ENCODE data around the gene EID3. TPM values are rescaled to one million over a fixed set of nuclear protein-coding genes. Genes with fewer than 3 reads are reported as not detected.

The EID3 gene
- total RNA-seq, 1 experiment from 2014 or later = 3.0 TPM

DNA sequence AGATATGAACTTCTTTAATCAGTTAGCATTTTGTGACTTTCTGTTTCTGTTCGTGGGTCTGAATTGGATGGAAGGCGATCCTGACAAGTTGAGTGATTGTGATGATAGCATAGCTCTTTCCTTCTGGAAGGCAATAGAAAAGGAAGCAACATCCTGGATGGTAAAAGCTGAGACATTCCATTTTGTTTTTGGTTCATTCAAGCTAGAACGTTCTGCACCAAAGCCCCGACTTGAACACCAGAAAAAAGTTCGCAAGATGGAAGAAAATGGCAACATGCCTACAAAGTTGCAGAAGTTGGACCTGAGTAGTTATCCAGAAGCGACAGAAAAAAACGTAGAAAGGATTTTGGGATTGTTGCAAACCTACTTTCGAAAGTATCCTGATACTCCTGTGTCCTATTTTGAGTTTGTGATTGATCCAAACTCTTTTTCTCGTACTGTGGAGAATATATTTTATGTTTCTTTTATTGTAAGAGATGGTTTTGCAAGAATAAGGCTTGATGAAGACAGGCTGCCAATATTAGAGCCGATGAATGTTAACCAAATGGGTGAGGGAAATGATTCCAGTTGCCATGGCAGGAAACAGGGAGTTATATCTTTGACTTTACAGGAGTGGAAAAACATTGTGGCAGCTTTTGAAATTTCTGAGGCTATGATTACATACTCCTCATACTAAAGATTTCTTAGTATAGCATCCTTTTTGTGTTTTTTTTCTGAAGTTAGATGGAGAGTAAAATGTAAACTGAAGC, 896 bp downstream of the EID3 start:
- Histone ChIP-seq H3K27ac (ENCODE audit: low read depth, low read length) (no peak overlapping the region), H3K9ac (ENCODE audit: low read length) (no peak overlapping the region), H3K4me3 (replicated peaks in 1 of 2; ENCODE audit: low read depth in 1 of 2, low read length in 2 of 2) (no peak overlapping the region), H3K27me3 (ENCODE audit: insufficient read depth, low read length) (no peaks in the 10 kb centered on the region), H4K20me1 (ENCODE audit: insufficient read depth) (peaks cover 59% of the 10 kb centered on the region; the same call in 1 of the 2 replicates), H3K4me2 (ENCODE audit: low read length) (no peak overlapping the region), H3K79me2 (ENCODE audit: insufficient read depth, low read length) (peaks cover 100% of the 10 kb centered on the region), H3K9me3 (ENCODE audit: control insufficient read depth in 1 of 2, insufficient read depth in 1 of 2, low read depth in 1 of 2, low read length in 2 of 2) (no peaks in the 10 kb centered on the region), H2AFZ (ENCODE audit: low read depth, low read length, poor library complexity, severe bottlenecking) (no peak overlapping the region), H3K36me3 (ENCODE audit: control insufficient read depth in 1 of 2, insufficient read depth in 2 of 2, low read length in 2 of 2) (peaks cover 6 to 63% of the 10 kb centered on the region in 2 experiments; a peak in 2 of 4 replicates), H3K9me2 (ENCODE audit: insufficient read depth) (no peaks in the 10 kb centered on the region), H3K4me1 (ENCODE audit: control insufficient read depth in 1 of 2, insufficient read depth in 2 of 2, low read length in 2 of 2) (peaks cover 5 to 35% of the 10 kb centered on the region in 2 experiments; a peak in 3 of 4 replicates)
- BruUV-seq (replicated peaks) = no TSS peak
- no peak for ATAC-seq
- DNase-seq (ENCODE audit: low read depth, low spot score) = no peak
- TF ChIP-seq SP1 (IDR thresholded peaks at IDR 0.05; ENCODE audit: low read depth) (no peak), TCF7L2 (IDR thresholded peaks at IDR 0.05; ENCODE audit: borderline replicate concordance, extremely low read depth, insufficient read depth, insufficient read length) (no peak), POLR2AphosphoS5 (IDR thresholded peaks at IDR 0.05; ENCODE audit: low read depth, low read length) (no peak)
- TF ChIP-seq, protein P1, sequence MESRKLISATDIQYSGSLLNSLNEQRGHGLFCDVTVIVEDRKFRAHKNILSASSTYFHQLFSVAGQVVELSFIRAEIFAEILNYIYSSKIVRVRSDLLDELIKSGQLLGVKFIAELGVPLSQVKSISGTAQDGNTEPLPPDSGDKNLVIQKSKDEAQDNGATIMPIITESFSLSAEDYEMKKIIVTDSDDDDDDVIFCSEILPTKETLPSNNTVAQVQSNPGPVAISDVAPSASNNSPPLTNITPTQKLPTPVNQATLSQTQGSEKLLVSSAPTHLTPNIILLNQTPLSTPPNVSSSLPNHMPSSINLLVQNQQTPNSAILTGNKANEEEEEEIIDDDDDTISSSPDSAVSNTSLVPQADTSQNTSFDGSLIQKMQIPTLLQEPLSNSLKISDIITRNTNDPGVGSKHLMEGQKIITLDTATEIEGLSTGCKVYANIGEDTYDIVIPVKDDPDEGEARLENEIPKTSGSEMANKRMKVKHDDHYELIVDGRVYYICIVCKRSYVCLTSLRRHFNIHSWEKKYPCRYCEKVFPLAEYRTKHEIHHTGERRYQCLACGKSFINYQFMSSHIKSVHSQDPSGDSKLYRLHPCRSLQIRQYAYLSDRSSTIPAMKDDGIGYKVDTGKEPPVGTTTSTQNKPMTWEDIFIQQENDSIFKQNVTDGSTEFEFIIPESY (IDR thresholded peaks at IDR 0.05; ENCODE audit: extremely low read depth, insufficient replicate concordance, low read length) = no peak
- TF ChIP-seq, protein P2, sequence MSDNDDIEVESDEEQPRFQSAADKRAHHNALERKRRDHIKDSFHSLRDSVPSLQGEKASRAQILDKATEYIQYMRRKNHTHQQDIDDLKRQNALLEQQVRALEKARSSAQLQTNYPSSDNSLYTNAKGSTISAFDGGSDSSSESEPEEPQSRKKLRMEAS (IDR thresholded peaks at IDR 0.05) = no peak
- TF ChIP-seq, protein P3, sequence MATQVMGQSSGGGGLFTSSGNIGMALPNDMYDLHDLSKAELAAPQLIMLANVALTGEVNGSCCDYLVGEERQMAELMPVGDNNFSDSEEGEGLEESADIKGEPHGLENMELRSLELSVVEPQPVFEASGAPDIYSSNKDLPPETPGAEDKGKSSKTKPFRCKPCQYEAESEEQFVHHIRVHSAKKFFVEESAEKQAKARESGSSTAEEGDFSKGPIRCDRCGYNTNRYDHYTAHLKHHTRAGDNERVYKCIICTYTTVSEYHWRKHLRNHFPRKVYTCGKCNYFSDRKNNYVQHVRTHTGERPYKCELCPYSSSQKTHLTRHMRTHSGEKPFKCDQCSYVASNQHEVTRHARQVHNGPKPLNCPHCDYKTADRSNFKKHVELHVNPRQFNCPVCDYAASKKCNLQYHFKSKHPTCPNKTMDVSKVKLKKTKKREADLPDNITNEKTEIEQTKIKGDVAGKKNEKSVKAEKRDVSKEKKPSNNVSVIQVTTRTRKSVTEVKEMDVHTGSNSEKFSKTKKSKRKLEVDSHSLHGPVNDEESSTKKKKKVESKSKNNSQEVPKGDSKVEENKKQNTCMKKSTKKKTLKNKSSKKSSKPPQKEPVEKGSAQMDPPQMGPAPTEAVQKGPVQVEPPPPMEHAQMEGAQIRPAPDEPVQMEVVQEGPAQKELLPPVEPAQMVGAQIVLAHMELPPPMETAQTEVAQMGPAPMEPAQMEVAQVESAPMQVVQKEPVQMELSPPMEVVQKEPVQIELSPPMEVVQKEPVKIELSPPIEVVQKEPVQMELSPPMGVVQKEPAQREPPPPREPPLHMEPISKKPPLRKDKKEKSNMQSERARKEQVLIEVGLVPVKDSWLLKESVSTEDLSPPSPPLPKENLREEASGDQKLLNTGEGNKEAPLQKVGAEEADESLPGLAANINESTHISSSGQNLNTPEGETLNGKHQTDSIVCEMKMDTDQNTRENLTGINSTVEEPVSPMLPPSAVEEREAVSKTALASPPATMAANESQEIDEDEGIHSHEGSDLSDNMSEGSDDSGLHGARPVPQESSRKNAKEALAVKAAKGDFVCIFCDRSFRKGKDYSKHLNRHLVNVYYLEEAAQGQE (IDR thresholded peaks at IDR 0.05; ENCODE audit: low read depth) = no peak
- TF ChIP-seq, protein P4, sequence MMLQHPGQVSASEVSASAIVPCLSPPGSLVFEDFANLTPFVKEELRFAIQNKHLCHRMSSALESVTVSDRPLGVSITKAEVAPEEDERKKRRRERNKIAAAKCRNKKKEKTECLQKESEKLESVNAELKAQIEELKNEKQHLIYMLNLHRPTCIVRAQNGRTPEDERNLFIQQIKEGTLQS (IDR thresholded peaks at IDR 0.05) = no peak
- RAD21 ChIA-PET (ENCODE audit: low non-redundant PET in 1 of 2, low total read pairs in 2 of 2, uncharacterized antibody in 2 of 2, unreplicated experiment in 2 of 2) = no interaction called here
- intact Hi-C loops (cut with micrococcal nuclease) = no loop called here
- CTCF ChIA-PET = no interaction called here
- POLR2A ChIA-PET = no interaction called here
